Upper lobe of right lung (tissue), 1 donor: ENCODE measurements around the gene TOGARAM2. TPM values are rescaled to one million over a fixed set of nuclear protein-coding genes. Genes with fewer than 3 reads are reported as not detected.

Experiments
- ATAC-seq: fragments of 200-7000 bp; cut with Tn5 transposase; one replicate; pipeline ENCODE4 v1.9.1; 2020; ENCODE audit warnings: mild to moderate bottlenecking, moderate library complexity
- DNase-seq: peaks from one replicate; pipeline ENCODE4 v3.0.0-alpha.2; 2020
- H3K27ac ChIP-seq: fragments of 200-600 bp; one replicate; pipeline ENCODE4 v1.8.0; 2022
- H3K27me3 ChIP-seq: fragments of 200-600 bp; one replicate; pipeline ENCODE4 v1.8.0; 2022; ENCODE audit warnings: mild to moderate bottlenecking
- H3K36me3 ChIP-seq: fragments of 200-600 bp; one replicate; pipeline ENCODE4 v1.8.0; 2022
- H3K4me1 ChIP-seq: fragments of 200-600 bp; one replicate; pipeline ENCODE4 v1.8.0; 2022
- H3K4me3 ChIP-seq: fragments of 200-600 bp; one replicate; pipeline ENCODE4 v1.8.0; 2022; ENCODE audit warnings: mild to moderate bottlenecking
- H3K9me3 ChIP-seq: fragments of 200-600 bp; one replicate; pipeline ENCODE4 v1.8.0; 2022
- CTCF ChIP-seq: fragments of 200-600 bp; IDR thresholded peaks from one replicate; pipeline ENCODE4 v1.8.0; 2022; ENCODE audit warnings: antibody characterized with exemption
- intact Hi-C: fragments of 100-400 bp; cut with DNase I; formaldehyde crosslinking; loops from one replicate; pipeline ENCODE4 v1.11.0; 2022
- total RNA-seq: library from RNA; stranded (reverse); fragmentation: NEBNext Ultra II Directional; extraction: Animal tissue kit (Norgen Biotek cat#: 25700); gene quantifications from one replicate; pipeline ENCODE4 v1.2.1, GENCODE V29; 2021
- donor health status: DM: no; HTN: yes; CAD: no; lungs with severe emphysema.

TOGARAM2 gene
- total RNA-seq, 1 donor from 2014 or later, result 0.72 TPM

DNA sequence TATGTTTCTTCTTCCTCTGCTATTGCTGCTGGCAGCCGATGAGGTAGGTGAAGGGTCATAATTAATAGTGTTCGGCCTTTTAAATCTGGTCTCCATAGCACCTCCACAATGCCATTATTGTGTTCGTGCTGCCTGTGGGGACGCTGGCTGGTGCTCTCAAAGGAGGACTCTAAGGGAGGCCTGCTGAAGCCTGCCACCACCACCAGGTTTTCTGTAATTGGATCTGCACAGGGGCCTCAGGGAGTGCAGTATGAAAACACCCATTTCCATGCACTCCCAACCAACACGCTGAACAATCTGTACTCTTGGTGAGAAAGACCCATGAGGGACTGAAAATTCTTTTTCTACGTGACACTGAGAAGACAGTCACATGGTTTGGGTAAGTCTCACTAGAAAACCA lies 116.5 kb downstream of the TOGARAM2 start:
- intact Hi-C loops, result no loop called here
- ATAC-seq, result no peak
- no peak for TF ChIP-seq CTCF
- Histone ChIP-seq H3K27me3 (no peaks in the 10 kb centered on the region), H3K4me1 (no peaks in the 10 kb centered on the region), H3K4me3 (no peak overlapping the region), H3K9me3 (no peaks in the 10 kb centered on the region), H3K36me3 (no peaks in the 10 kb centered on the region), H3K27ac (no peak overlapping the region)
- DNase-seq, result no peak

GRCh38 chr2:29100564-29100963 lies 119.5 kb downstream of the TOGARAM2 start:
- DNase-seq, result no peak
- no peak for ATAC-seq
- no peak for TF ChIP-seq CTCF
- Histone ChIP-seq H3K27ac (no peak overlapping the region), H3K4me3 (no peak overlapping the region), H3K4me1 (no peaks in the 10 kb centered on the region), H3K36me3 (no peaks in the 10 kb centered on the region), H3K9me3 (no peaks in the 10 kb centered on the region), H3K27me3 (no peaks in the 10 kb centered on the region)
- intact Hi-C loops, result no loop called here

Other genes starting within 250 kb of the TOGARAM2 start
- 256 TPM for gene PPP1CB, start 229.5 kb upstream of the TOGARAM2 start, total RNA-seq
- gene SPDYA, start 170.5 kb upstream of the TOGARAM2 start, total RNA-seq, result 1.5 TPM
- 12.7 TPM for gene TRMT61B, start 111.0 kb upstream of the TOGARAM2 start, total RNA-seq
- 27.6 TPM for gene WDR43, start 86.6 kb upstream of the TOGARAM2 start, total RNA-seq
- gene PCARE, start 93.2 kb downstream of the TOGARAM2 start, total RNA-seq, result 0.55 TPM
- gene CLIP4, start 134.1 kb downstream of the TOGARAM2 start, total RNA-seq, result 61.1 TPM